Tibial nerve (tissue), 3 donors: Measurements from ENCODE around the gene TNN.

Experiments
- CTCF ChIP-seq, 5 experiments: fragments of 200-600 bp in 3 of 5; fragments of 450-650 bp in 2 of 5; sonication (generic) in 3 of 5; IDR thresholded peaks; one replicate each; pipeline ENCODE4 v1.5.1; 2016 to 2019; ENCODE audit warnings: antibody characterized with exemption in 5 of 5, mild to moderate bottlenecking in 3 of 5, moderate library complexity in 2 of 5
- POLR2A ChIP-seq, 2 donors: fragments of 450-650 bp; IDR thresholded peaks; one replicate each; pipeline ENCODE4 v1.6.1; 2017; ENCODE audit warnings: antibody characterized with exemption in 2 of 2, mild to moderate bottlenecking in 2 of 2, moderate library complexity in 2 of 2

GRCh38 chr1:175146529-175147213 lies 79.0 kb downstream of the TNN start:
- TF ChIP-seq CTCF (IDR thresholded peaks at IDR 0.05) (peak; percentile 61 to 90 (median 76)), POLR2A (IDR thresholded peaks at IDR 0.05) (no peak)
